Endodermal cell (in vitro differentiated cells): ENCODE results near the gene C13orf46. TPM values are rescaled to one million over a fixed set of nuclear protein-coding genes. Genes with fewer than 3 reads are reported as not detected.

Experiments
- DNase-seq: peaks from one replicate; pipeline ENCODE4 v3.0.0-alpha.2; 2017
- H3K27ac ChIP-seq: 2 replicates; pipeline ENCODE4 v1.5.1; 2013; ENCODE audit warnings: mild to moderate bottlenecking, low read depth, low read length, moderate library complexity
- H3K27me3 ChIP-seq: 2 replicates; pipeline ENCODE4 v1.6.1; 2013; ENCODE audit warnings: mild to moderate bottlenecking, low read length, moderate library complexity; ENCODE audit not compliant: insufficient read depth, control insufficient read depth, poor library complexity, severe bottlenecking
- H3K36me3 ChIP-seq: 2 replicates; pipeline ENCODE4 v1.7.0; 2013; ENCODE audit warnings: mild to moderate bottlenecking, low read length, moderate library complexity; ENCODE audit not compliant: control insufficient read depth, insufficient read depth
- H3K4me1 ChIP-seq: one replicate; pipeline ENCODE4 v1.7.0; 2013; ENCODE audit warnings: low read length; ENCODE audit not compliant: control insufficient read depth, insufficient read depth
- H3K4me3 ChIP-seq: 2 replicates; pipeline ENCODE4 v1.5.1; 2013; ENCODE audit warnings: mild to moderate bottlenecking, low read length, moderate library complexity
- H3K9ac ChIP-seq: 2 replicates; pipeline ENCODE4 v1.6.1; 2013; ENCODE audit warnings: mild to moderate bottlenecking, low read length, moderate library complexity; ENCODE audit not compliant: poor library complexity, severe bottlenecking; ENCODE audit errors: extremely low read depth
- H3K9me3 ChIP-seq: 2 replicates; pipeline ENCODE4 v1.6.1; 2013; ENCODE audit warnings: mild to moderate bottlenecking, low read length, moderate library complexity; ENCODE audit not compliant: control insufficient read depth
- H3K27ac Mint-ChIP-seq: 2 replicates; pipeline ENCODE4 v1.8.0; 2020; ENCODE audit warnings: mixed read lengths
- H3K27me3 Mint-ChIP-seq: 2 replicates; pipeline ENCODE4 v1.8.0; 2021; ENCODE audit warnings: mild to moderate bottlenecking, mixed read lengths; ENCODE audit not compliant: insufficient read depth
- H3K36me3 Mint-ChIP-seq: 2 replicates; pipeline ENCODE4 v1.8.0; 2020; ENCODE audit warnings: low read depth, mixed read lengths
- H3K4me1 Mint-ChIP-seq: 2 replicates; pipeline ENCODE4 v1.8.0; 2020; ENCODE audit warnings: mixed read lengths
- H3K4me3 Mint-ChIP-seq: 2 replicates; pipeline ENCODE4 v1.8.0; 2020; ENCODE audit warnings: mild to moderate bottlenecking, moderate library complexity, mixed read lengths
- H3K9me3 Mint-ChIP-seq: 2 replicates; pipeline ENCODE4 v1.8.0; 2020; ENCODE audit warnings: mild to moderate bottlenecking, mixed read lengths
- WGBS, 2 experiments: methylation state at CpG; one replicate each; pipeline versions ENCODE4 v1.1.5 to v1.1.7; 2013; ENCODE audit warnings: missing lambda C conversion rate in 2 of 2, mixed read lengths in 1 of 2; ENCODE audit not compliant: insufficient coverage in 1 of 2, insufficient read length in 1 of 2; 5-methylcytosine and 5-hydroxymethylcytosine counted together
- total RNA-seq, 2 donors: library from RNA; stranded (reverse); fragmentation: NEBNext Ultra II Directional in 1 of 2; extraction: Animal tissue kit (Norgen Biotek cat#: 25700) in 1 of 2; gene quantifications; 2 replicates in 1 of 2; 3 replicates in 1 of 2; pipeline ENCODE4 v1.2.1, GENCODE V29; 2021
- TF ChIP-seq, protein P1 (sequence below): fragments of 200-600 bp; sonication (generic); conservative IDR thresholded peaks from 2 replicates; pipeline ENCODE4 v1.5.0; 2021; ENCODE audit warnings: antibody characterized with exemption, mild to moderate bottlenecking

Gene C13orf46
- total RNA-seq, 2 donors from 2014 or later, result 0.20 to 0.27 TPM

GRCh38 chr13:114012921-114013320, 39.0 kb upstream of the C13orf46 start:
- TF ChIP-seq, protein P1, sequence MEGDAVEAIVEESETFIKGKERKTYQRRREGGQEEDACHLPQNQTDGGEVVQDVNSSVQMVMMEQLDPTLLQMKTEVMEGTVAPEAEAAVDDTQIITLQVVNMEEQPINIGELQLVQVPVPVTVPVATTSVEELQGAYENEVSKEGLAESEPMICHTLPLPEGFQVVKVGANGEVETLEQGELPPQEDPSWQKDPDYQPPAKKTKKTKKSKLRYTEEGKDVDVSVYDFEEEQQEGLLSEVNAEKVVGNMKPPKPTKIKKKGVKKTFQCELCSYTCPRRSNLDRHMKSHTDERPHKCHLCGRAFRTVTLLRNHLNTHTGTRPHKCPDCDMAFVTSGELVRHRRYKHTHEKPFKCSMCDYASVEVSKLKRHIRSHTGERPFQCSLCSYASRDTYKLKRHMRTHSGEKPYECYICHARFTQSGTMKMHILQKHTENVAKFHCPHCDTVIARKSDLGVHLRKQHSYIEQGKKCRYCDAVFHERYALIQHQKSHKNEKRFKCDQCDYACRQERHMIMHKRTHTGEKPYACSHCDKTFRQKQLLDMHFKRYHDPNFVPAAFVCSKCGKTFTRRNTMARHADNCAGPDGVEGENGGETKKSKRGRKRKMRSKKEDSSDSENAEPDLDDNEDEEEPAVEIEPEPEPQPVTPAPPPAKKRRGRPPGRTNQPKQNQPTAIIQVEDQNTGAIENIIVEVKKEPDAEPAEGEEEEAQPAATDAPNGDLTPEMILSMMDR, result no peak
- WGBS, 2 experiments, result 93 to 94% methylated on average over 11 to 21 of the region's 21 CpGs
- H3K36me3 Mint-ChIP-seq, result peaks cover 16% of the 10 kb centered on the region
- Histone ChIP-seq H3K27ac (no peak overlapping the region), H3K9me3 (no peaks in the 10 kb centered on the region), H3K9ac (no peak overlapping the region), H3K27me3 (no peaks in the 10 kb centered on the region), H3K4me3 (no peak overlapping the region), H3K4me1 (no peaks in the 10 kb centered on the region), H3K36me3 (no peaks in the 10 kb centered on the region)
- H3K4me3 Mint-ChIP-seq, result no peak overlapping the region
- H3K4me1 Mint-ChIP-seq, result no peaks in the 10 kb centered on the region
- H3K27ac Mint-ChIP-seq, result no peak overlapping the region
- H3K27me3 Mint-ChIP-seq, result no peaks in the 10 kb centered on the region
- no peaks in the 10 kb centered on the region for H3K9me3 Mint-ChIP-seq
- no peak for DNase-seq

GRCh38 chr13:114012141-114012540, 38.3 kb upstream of the C13orf46 start:
- 86 to 98% methylated on average over 7 to 17 of the region's 17 CpGs for WGBS, 2 experiments
- no peak overlapping the region for H3K27ac Mint-ChIP-seq
- H3K4me3 Mint-ChIP-seq, result no peak overlapping the region

DNA sequence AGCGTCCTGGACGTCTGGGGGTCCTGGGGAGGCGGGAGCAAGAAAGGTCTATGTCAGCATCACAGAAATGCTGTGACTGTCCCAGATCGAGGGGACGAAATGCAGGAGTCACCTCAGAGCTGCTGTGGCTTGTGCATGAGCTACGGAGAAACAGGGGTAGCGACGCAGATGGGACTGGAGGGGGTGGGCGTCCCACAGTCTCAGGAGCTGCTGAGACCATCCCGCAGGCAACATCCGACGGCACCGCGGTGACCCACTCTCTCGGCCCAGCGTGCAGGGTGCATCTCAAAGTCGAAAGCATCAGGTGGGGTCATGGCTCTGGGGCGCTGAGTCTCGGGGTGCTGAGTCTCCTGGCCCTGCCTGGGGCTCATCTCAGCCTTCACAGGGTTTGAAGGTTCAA, 37.4 kb upstream of the C13orf46 start:
- no peak overlapping the region for H3K27ac Mint-ChIP-seq
- H3K9me3 ChIP-seq, result no peaks in the 10 kb centered on the region
- no peaks in the 10 kb centered on the region for H3K27me3 ChIP-seq
- H3K36me3 ChIP-seq, result no peaks in the 10 kb centered on the region
- peaks cover 16% of the 10 kb centered on the region for H3K36me3 Mint-ChIP-seq
- no peaks in the 10 kb centered on the region for H3K9me3 Mint-ChIP-seq
- TF ChIP-seq, protein P1, result no peak
- no peak overlapping the region for H3K4me3 ChIP-seq
- H3K4me3 Mint-ChIP-seq, result no peak overlapping the region
- H3K27ac ChIP-seq, result no peak overlapping the region
- no peaks in the 10 kb centered on the region for H3K27me3 Mint-ChIP-seq
- 93 to 97% methylated on average over 14 to 19 of the region's 19 CpGs for WGBS, 2 experiments
- H3K4me1 Mint-ChIP-seq, result no peaks in the 10 kb centered on the region
- no peak for DNase-seq
- H3K4me1 ChIP-seq, result no peaks in the 10 kb centered on the region
- H3K9ac ChIP-seq, result no peak overlapping the region

More at GRCh38 chr13:114012141-114012540, 38.3 kb upstream of the C13orf46 start:
- no peaks in the 10 kb centered on the region for H3K9me3 Mint-ChIP-seq
- DNase-seq, result no peak
- H3K36me3 Mint-ChIP-seq, result peaks cover 16% of the 10 kb centered on the region
- no peaks in the 10 kb centered on the region for H3K27me3 Mint-ChIP-seq
- Histone ChIP-seq H3K9me3 (no peaks in the 10 kb centered on the region), H3K27me3 (no peaks in the 10 kb centered on the region), H3K4me3 (no peak overlapping the region), H3K27ac (no peak overlapping the region), H3K9ac (no peak overlapping the region), H3K36me3 (no peaks in the 10 kb centered on the region), H3K4me1 (no peaks in the 10 kb centered on the region)
- H3K4me1 Mint-ChIP-seq, result no peaks in the 10 kb centered on the region
- TF ChIP-seq, protein P1, result no peak
